Measurements from ENCODE around the gene CERS2. TPM values are rescaled to one million over a fixed set of nuclear protein-coding genes. Genes with fewer than 3 reads are reported as not detected.

CERS2 gene
- total and polyA plus RNA-seq, 10 of the 15 experiments (the other 5 are each of a cell fraction or from before 2014, with no cell fraction given), result 9.2 to 87.9 (median 50.8) TPM

DNA sequence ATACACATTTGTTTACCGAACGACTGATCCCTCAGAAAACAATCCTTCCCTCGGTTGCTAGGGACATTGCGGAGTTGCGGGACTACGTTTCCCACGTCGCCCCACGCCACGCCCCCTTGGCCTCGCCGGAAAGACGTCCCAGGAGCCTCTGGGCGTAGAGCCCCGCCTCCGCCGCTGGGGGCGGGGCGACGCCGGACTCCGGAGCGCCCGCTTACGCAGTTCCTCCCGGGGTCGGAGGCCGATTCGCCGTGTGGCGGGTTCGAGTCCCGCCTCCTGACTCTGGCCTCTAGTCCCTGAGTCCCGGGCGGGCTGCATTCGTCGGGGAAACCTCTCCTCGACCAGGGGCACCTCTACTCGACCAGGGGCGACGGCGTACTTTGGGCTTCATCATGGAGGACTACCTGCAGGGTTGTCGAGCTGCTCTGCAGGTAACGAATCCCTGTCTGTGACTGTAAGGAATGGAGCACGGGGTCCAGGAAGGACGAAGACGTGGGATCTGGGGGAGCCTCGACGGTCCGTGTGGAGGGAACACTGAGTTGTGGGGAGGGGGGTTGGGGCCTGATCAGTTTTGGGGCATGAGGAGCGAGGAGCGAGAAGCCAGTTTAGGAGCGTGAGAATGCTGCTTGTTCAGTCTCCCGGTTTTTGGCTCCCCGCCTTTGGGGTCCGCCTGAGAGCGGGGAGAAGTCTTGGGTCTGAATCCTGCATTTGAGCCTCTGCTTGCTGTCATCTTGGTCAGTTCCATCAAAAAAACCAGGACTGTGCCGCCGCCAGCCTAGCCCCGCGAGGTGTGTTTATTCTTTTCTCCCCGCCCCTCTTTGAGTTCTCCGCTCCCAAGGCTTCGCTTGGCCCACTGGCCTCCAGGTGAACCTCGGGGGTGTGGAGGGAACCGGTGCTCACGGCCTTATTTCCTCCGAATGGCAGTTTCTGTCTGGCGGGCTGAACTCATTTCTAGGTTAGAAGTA is 33.9 kb upstream of the CERS2 start, which contains the start of gene PRUNE1 (continued):
- TF ChIP-seq, protein P1, sequence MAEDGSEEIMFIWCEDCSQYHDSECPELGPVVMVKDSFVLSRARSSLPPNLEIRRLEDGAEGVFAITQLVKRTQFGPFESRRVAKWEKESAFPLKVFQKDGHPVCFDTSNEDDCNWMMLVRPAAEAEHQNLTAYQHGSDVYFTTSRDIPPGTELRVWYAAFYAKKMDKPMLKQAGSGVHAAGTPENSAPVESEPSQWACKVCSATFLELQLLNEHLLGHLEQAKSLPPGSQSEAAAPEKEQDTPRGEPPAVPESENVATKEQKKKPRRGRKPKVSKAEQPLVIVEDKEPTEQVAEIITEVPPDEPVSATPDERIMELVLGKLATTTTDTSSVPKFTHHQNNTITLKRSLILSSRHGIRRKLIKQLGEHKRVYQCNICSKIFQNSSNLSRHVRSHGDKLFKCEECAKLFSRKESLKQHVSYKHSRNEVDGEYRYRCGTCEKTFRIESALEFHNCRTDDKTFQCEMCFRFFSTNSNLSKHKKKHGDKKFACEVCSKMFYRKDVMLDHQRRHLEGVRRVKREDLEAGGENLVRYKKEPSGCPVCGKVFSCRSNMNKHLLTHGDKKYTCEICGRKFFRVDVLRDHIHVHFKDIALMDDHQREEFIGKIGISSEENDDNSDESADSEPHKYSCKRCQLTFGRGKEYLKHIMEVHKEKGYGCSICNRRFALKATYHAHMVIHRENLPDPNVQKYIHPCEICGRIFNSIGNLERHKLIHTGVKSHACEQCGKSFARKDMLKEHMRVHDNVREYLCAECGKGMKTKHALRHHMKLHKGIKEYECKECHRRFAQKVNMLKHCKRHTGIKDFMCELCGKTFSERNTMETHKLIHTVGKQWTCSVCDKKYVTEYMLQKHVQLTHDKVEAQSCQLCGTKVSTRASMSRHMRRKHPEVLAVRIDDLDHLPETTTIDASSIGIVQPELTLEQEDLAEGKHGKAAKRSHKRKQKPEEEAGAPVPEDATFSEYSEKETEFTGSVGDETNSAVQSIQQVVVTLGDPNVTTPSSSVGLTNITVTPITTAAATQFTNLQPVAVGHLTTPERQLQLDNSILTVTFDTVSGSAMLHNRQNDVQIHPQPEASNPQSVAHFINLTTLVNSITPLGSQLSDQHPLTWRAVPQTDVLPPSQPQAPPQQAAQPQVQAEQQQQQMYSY (CRISPR knock-in tag; IDR thresholded peaks at IDR 0.05), result no peak
- TF ChIP-seq RCOR1 (conservative IDR thresholded peaks at IDR 0.05; ENCODE audit: low read depth, low read length) (no peak), SREBF1 (IDR thresholded peaks at IDR 0.05; ENCODE audit: low read length) (peak; percentile 27; the same call in 1 of the 2 replicates), SREBF2 (IDR thresholded peaks at IDR 0.05; ENCODE audit: low read length) (no peak), TAF1 (IDR thresholded peaks at IDR 0.05; ENCODE audit: borderline replicate concordance, low read depth, low read length) (no peak), SMC3 (IDR thresholded peaks at IDR 0.05; ENCODE audit: borderline replicate concordance, low read length) (no peak), EGR1 (IDR thresholded peaks at IDR 0.05; ENCODE audit: borderline replicate concordance in 1 of 2, low read depth in 2 of 2, low read length in 2 of 2) (peak in 1 of 2 experiments; percentile 36; a peak in 2 of 3 replicates), ZBED1 (IDR thresholded peaks at IDR 0.05; ENCODE audit: borderline replicate concordance) (no peak)
- TF ChIP-seq, protein P2, sequence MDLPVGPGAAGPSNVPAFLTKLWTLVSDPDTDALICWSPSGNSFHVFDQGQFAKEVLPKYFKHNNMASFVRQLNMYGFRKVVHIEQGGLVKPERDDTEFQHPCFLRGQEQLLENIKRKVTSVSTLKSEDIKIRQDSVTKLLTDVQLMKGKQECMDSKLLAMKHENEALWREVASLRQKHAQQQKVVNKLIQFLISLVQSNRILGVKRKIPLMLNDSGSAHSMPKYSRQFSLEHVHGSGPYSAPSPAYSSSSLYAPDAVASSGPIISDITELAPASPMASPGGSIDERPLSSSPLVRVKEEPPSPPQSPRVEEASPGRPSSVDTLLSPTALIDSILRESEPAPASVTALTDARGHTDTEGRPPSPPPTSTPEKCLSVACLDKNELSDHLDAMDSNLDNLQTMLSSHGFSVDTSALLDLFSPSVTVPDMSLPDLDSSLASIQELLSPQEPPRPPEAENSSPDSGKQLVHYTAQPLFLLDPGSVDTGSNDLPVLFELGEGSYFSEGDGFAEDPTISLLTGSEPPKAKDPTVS (IDR thresholded peaks at IDR 0.05; ENCODE audit: low read depth, low read length), result no peak

Data from GM12878 (cell line).